ENCODE data around the gene BCL11A. TPM values are rescaled to one million over a fixed set of nuclear protein-coding genes. Genes with fewer than 3 reads are reported as not detected.

The BCL11A gene
- total and polyA plus RNA-seq, 2 experiments from 2014 or later = 57.5 to 77.6 TPM

DNA sequence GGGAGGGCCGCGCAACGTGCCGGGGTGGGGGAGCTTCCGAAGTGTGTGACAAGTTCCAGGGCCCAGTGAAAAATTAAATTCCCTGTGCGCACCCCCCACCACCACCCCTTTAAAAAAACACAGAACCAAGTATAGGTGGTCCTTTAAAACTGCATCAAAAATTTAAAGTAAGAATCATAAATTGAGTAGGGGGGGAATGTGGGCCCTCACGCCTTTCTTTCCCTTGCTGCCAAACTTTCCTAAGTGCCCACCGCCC is 2.5 kb downstream of the BCL11A start (continued):
- TF ChIP-seq, protein P1, sequence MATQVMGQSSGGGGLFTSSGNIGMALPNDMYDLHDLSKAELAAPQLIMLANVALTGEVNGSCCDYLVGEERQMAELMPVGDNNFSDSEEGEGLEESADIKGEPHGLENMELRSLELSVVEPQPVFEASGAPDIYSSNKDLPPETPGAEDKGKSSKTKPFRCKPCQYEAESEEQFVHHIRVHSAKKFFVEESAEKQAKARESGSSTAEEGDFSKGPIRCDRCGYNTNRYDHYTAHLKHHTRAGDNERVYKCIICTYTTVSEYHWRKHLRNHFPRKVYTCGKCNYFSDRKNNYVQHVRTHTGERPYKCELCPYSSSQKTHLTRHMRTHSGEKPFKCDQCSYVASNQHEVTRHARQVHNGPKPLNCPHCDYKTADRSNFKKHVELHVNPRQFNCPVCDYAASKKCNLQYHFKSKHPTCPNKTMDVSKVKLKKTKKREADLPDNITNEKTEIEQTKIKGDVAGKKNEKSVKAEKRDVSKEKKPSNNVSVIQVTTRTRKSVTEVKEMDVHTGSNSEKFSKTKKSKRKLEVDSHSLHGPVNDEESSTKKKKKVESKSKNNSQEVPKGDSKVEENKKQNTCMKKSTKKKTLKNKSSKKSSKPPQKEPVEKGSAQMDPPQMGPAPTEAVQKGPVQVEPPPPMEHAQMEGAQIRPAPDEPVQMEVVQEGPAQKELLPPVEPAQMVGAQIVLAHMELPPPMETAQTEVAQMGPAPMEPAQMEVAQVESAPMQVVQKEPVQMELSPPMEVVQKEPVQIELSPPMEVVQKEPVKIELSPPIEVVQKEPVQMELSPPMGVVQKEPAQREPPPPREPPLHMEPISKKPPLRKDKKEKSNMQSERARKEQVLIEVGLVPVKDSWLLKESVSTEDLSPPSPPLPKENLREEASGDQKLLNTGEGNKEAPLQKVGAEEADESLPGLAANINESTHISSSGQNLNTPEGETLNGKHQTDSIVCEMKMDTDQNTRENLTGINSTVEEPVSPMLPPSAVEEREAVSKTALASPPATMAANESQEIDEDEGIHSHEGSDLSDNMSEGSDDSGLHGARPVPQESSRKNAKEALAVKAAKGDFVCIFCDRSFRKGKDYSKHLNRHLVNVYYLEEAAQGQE (IDR thresholded peaks at IDR 0.05; ENCODE audit: unreplicated experiment) = no peak
- TF ChIP-seq JUNB (IDR thresholded peaks at IDR 0.05; ENCODE audit: unreplicated experiment) = no peak

DNA sequence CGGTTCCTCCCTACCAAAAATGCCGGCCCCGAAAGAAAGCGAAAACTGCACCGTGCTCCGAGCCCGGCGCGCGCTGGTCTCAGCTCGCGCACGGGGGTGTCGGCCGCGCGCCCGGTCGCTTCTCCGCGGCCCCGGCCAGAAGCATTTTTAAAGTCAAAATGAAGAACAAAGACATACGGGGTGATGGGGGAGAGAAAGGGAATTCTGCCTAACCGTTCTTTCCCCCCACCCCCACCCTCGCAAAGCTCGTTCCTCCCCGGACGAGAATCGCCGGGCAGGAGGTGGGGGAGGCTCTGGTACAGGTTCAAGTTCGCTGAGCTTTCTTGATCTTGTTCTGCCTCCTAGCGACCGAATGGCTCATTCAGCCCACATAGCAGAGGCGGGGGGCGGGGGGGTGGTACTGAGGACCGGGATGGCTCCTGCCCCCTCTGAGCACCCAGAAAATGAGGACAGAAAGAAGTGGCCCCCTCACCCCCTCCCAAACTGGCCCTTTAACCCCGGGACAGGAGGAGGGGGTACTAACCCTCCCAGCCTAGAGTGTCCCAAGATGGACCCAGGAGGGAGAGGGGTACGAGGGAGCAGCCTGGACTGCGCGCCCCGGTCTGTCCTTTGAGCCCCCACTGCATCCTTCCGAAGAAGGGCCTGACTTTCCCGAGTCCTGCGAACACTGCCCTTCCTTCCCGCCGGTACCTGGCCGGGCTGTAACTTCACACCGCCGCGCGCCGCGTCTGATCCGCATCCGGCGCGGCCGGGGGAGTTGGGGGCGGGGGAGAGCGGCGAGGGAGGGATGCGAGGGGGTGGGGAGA is 3.1 kb downstream of the BCL11A start:
- ATAC-seq = peak; percentile 41
- H3K27ac Mint-ChIP-seq = peak overlapping the region; percentile 97
- H3K4me1 Mint-ChIP-seq = peaks cover 34% of the 10 kb centered on the region
- Histone ChIP-seq H3K4me2 (peak overlapping the region; percentile 85), H4K20me1 (replicated peaks; ENCODE audit: insufficient read depth) (peaks cover 12% of the 10 kb centered on the region), H2AFZ (no peak overlapping the region), H3K27ac (ENCODE audit: low read depth) (peak overlapping the region; percentile 82), H3K36me3 (ENCODE audit: insufficient read depth) (peaks cover 8% of the 10 kb centered on the region; the same call in 1 of the 2 replicates), H3K27me3 (ENCODE audit: insufficient read depth) (no peaks in the 10 kb centered on the region), H3K9me2 (ENCODE audit: insufficient read depth) (no peaks in the 10 kb centered on the region), H3K79me2 (replicated peaks; ENCODE audit: insufficient read depth) (peaks cover 78% of the 10 kb centered on the region), H3K4me1 (ENCODE audit: insufficient read depth) (peaks cover 20% of the 10 kb centered on the region), H3K4me3 (peak overlapping the region; percentile 89), H3F3A (replicated peaks; ENCODE audit: low read depth) (peaks cover 11% of the 10 kb centered on the region; the same call in 1 of the 2 replicates)
- no peaks in the 10 kb centered on the region; the same call in 2 of the 3 replicates for H3K9me3 Mint-ChIP-seq
- peak overlapping the region; percentile 97 for H3K4me3 Mint-ChIP-seq
- TF ChIP-seq NANOG (IDR thresholded peaks at IDR 0.05; ENCODE audit: borderline replicate concordance) (0 out of 2 replicates have a peak, but pooled peaks have one; percentile 5), EZH2 (IDR thresholded peaks at IDR 0.05; ENCODE audit: low read depth, unreplicated experiment) (no peak), POLR2AphosphoS5 (IDR thresholded peaks at IDR 0.05; ENCODE audit: low read depth) (peak; percentile 52), STAT1 (IDR thresholded peaks at IDR 0.05; ENCODE audit: unreplicated experiment) (no peak), CREB1 (CRISPR knock-in tag; IDR thresholded peaks at IDR 0.05; ENCODE audit: low read depth) (0 out of 2 replicates have a peak, but pooled peaks have one; percentile 18)
- TF ChIP-seq, protein P2, sequence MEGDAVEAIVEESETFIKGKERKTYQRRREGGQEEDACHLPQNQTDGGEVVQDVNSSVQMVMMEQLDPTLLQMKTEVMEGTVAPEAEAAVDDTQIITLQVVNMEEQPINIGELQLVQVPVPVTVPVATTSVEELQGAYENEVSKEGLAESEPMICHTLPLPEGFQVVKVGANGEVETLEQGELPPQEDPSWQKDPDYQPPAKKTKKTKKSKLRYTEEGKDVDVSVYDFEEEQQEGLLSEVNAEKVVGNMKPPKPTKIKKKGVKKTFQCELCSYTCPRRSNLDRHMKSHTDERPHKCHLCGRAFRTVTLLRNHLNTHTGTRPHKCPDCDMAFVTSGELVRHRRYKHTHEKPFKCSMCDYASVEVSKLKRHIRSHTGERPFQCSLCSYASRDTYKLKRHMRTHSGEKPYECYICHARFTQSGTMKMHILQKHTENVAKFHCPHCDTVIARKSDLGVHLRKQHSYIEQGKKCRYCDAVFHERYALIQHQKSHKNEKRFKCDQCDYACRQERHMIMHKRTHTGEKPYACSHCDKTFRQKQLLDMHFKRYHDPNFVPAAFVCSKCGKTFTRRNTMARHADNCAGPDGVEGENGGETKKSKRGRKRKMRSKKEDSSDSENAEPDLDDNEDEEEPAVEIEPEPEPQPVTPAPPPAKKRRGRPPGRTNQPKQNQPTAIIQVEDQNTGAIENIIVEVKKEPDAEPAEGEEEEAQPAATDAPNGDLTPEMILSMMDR (conservative IDR thresholded peaks at IDR 0.05; ENCODE audit: low read depth in 2 of 2) = peak; percentile 80 to 87
- TF ChIP-seq, protein P3, sequence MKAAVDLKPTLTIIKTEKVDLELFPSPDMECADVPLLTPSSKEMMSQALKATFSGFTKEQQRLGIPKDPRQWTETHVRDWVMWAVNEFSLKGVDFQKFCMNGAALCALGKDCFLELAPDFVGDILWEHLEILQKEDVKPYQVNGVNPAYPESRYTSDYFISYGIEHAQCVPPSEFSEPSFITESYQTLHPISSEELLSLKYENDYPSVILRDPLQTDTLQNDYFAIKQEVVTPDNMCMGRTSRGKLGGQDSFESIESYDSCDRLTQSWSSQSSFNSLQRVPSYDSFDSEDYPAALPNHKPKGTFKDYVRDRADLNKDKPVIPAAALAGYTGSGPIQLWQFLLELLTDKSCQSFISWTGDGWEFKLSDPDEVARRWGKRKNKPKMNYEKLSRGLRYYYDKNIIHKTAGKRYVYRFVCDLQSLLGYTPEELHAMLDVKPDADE (IDR thresholded peaks at IDR 0.05) = no peak
- TF ChIP-seq, protein P1 (IDR thresholded peaks at IDR 0.05; ENCODE audit: unreplicated experiment) = no peak
- DNase-seq (ENCODE audit: low spot score) = peak; percentile 95
- H3K27me3 Mint-ChIP-seq (ENCODE audit: insufficient read depth, low read depth, poor library complexity) = peaks cover 4% of the 10 kb centered on the region
- peaks cover 25% of the 10 kb centered on the region for H3K36me3 Mint-ChIP-seq (ENCODE audit: low read depth)

All from GM23338 (cell line).